Measurements from ENCODE around the gene AASDH.

AASDH gene

GRCh38 chr4:56387023-56388001 lies at the start of gene AASDH:
AASDH (minus strand) TSS chr4:56387491; CDS start chr4:56384299, 3,192 bp downstream.
- peak; percentile 97 for DNase-seq
- in situ Hi-C loops (cut with MboI; ENCODE audit: low pct_unique_long_range_greater_than_20kb, low sequenced_read_pairs): no loop called here

- in situ Hi-C loops (cut with MboI; ENCODE audit: low pct_unique_long_range_greater_than_20kb, low sequenced_read_pairs): no loop called here
Measured at GRCh38 chr4:56435140-56435926, 48.0 kb upstream of the AASDH start, which contains the start of gene PPAT. PPAT (minus strand) TSS chr4:56435615; CDS start chr4:56435477, 138 bp downstream.

GRCh38 chr4:56434599-56435139 lies 47.4 kb upstream of the AASDH start:
- DNase-seq: peak; percentile 65
- in situ Hi-C loops (cut with MboI; ENCODE audit: low pct_unique_long_range_greater_than_20kb, low sequenced_read_pairs): no loop called here

More at GRCh38 chr4:56435140-56435926, 48.0 kb upstream of the AASDH start, which contains the start of gene PPAT:
- DNase-seq: peak; percentile 99

GRCh38 chr4:56433280-56433679 lies 46.0 kb upstream of the AASDH start:
- no peak for DNase-seq
- in situ Hi-C loops (cut with MboI; ENCODE audit: low pct_unique_long_range_greater_than_20kb, low sequenced_read_pairs): no loop called here

- in situ Hi-C loops (cut with MboI; ENCODE audit: low pct_unique_long_range_greater_than_20kb, low sequenced_read_pairs): no loop called here
- no peak for DNase-seq
Measured at GRCh38 chr4:56430203-56430602, 42.9 kb upstream of the AASDH start.

- in situ Hi-C loops (cut with MboI; ENCODE audit: low pct_unique_long_range_greater_than_20kb, low sequenced_read_pairs): no loop called here
- DNase-seq: no peak
Measured at GRCh38 chr4:56427179-56427578, 39.9 kb upstream of the AASDH start.

- DNase-seq: no peak
- in situ Hi-C loops (cut with MboI; ENCODE audit: low pct_unique_long_range_greater_than_20kb, low sequenced_read_pairs): no loop called here
Measured at GRCh38 chr4:56426273-56426672, 39.0 kb upstream of the AASDH start.

GRCh38 chr4:56425518-56425917 lies 38.2 kb upstream of the AASDH start:
- in situ Hi-C loops (cut with MboI; ENCODE audit: low pct_unique_long_range_greater_than_20kb, low sequenced_read_pairs): no loop called here
- DNase-seq: no peak

GRCh38 chr4:56424697-56425514 lies 37.6 kb upstream of the AASDH start:
- in situ Hi-C loops (cut with MboI; ENCODE audit: low pct_unique_long_range_greater_than_20kb, low sequenced_read_pairs): no loop called here

GRCh38 chr4:56424176-56424575 lies 36.9 kb upstream of the AASDH start:
- in situ Hi-C loops (cut with MboI; ENCODE audit: low pct_unique_long_range_greater_than_20kb, low sequenced_read_pairs): no loop called here
- DNase-seq: no peak

More at GRCh38 chr4:56424697-56425514, 37.6 kb upstream of the AASDH start:
- DNase-seq: peak; percentile 42

- in situ Hi-C loops (cut with MboI; ENCODE audit: low pct_unique_long_range_greater_than_20kb, low sequenced_read_pairs): no loop called here
- DNase-seq: no peak
Measured at GRCh38 chr4:56417396-56417795, 30.1 kb upstream of the AASDH start.

- in situ Hi-C loops (cut with MboI; ENCODE audit: low pct_unique_long_range_greater_than_20kb, low sequenced_read_pairs): no loop called here
- peak; percentile 19 for DNase-seq
Measured at GRCh38 chr4:56416349-56416748, 29.1 kb upstream of the AASDH start.

- in situ Hi-C loops (cut with MboI; ENCODE audit: low pct_unique_long_range_greater_than_20kb, low sequenced_read_pairs): no loop called here
- no peak for DNase-seq
Measured at GRCh38 chr4:56414135-56414670, 26.9 kb upstream of the AASDH start.

- in situ Hi-C loops (cut with MboI; ENCODE audit: low pct_unique_long_range_greater_than_20kb, low sequenced_read_pairs): no loop called here
- DNase-seq: peak; percentile 72
Measured at GRCh38 chr4:56410247-56411062, 23.2 kb upstream of the AASDH start.

GRCh38 chr4:56409511-56410090 lies 22.3 kb upstream of the AASDH start:
- in situ Hi-C loops (cut with MboI; ENCODE audit: low pct_unique_long_range_greater_than_20kb, low sequenced_read_pairs): no loop called here
- DNase-seq: no peak

GRCh38 chr4:56408978-56409377 lies 21.7 kb upstream of the AASDH start:
- no peak for DNase-seq

GRCh38 chr4:56406151-56406550 lies 18.9 kb upstream of the AASDH start:
- in situ Hi-C loops (cut with MboI; ENCODE audit: low pct_unique_long_range_greater_than_20kb, low sequenced_read_pairs): no loop called here
- DNase-seq: no peak

More at GRCh38 chr4:56408978-56409377, 21.7 kb upstream of the AASDH start:
- in situ Hi-C loops (cut with MboI; ENCODE audit: low pct_unique_long_range_greater_than_20kb, low sequenced_read_pairs): no loop called here

Data from KBM-7 (cell line).